ENCODE measurements around the gene EFCAB12.
"Not testable (repeated sequence)": the region's sequence is repeated elsewhere in the genome, so short reads cannot be mapped to it uniquely, and the experiment has no call there.

EFCAB12 gene

DNA sequence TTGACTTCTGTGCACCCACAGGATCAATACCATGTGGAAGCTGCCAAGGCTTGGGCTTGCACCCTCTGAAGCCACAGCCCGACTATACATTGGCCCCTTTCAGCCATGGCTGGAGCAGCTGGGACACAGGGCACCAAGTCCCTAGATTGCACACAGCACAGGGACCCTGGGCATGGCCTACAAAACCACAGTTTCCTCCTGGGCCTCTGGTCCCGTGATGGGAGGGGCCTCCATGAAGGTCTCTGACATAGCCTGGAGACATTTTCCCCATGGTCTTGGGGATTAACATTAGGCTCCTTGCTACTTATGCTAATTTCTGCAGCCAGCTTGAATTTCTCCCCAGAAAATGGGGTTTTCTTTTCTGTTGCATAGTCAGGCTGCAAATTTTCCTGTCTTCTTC lies 63.6 kb downstream of the EFCAB12 start:
- DNase-seq: not testable (repeated sequence)

- DNase-seq: not testable (repeated sequence)
These were observed 65.1 kb downstream of the EFCAB12 start for GRCh38 chr3:129363356-129363755.

- no peak for DNase-seq
These were observed 67.6 kb downstream of the EFCAB12 start for GRCh38 chr3:129360705-129361460.

DNA sequence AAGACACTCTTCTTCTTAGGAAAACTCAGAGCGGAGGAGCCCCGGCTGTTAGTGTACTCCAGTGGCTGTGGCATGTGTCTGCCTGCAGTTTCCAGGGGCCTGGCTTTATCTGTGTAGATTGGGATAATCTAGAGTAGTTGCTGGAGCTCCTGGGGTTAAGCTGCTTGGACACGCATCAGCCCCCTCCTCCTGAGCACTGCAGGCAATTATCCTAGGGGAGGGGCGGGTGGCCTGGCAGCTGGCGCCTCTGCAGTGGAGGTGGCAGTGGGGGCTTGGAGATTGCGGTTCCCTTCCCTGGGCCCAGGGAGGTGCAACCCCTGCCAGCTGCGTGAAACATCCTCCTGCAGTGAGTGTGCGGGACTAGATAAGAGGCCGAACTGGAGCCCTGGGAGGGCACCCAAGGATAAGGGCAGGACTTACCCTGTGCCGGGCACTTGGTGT lies 68.2 kb downstream of the EFCAB12 start:
- no peak for DNase-seq

DNA sequence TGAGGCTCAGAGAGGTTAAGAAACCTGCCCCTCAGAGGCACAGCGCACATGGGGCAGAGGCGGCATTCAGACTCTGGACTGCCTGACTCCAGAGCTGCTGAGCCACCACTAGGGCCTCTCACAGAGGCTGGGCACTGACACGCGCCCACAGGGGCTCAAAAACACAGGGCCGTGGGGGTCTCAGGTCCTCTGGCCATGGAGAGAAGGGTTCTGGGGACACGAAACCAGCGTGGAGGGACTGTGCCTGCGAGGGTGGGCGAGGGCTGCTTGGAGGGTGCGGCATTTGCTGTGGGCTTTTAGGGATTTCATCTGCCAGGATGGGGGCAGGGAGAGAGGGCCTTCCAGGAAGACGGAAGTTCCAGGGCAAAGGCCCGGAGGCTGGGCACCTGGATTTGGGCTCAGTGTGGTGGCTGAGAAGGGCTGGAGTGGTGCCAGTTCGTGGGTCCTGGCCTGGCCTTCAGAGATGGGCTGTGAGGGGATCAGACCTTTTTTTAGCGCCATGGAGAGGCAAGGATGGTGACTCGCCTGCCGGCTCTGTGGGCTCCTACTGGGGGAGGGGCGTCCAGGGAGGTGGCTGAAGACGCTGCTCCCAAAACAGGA lies 69.6 kb downstream of the EFCAB12 start:
- no peak for DNase-seq

DNA sequence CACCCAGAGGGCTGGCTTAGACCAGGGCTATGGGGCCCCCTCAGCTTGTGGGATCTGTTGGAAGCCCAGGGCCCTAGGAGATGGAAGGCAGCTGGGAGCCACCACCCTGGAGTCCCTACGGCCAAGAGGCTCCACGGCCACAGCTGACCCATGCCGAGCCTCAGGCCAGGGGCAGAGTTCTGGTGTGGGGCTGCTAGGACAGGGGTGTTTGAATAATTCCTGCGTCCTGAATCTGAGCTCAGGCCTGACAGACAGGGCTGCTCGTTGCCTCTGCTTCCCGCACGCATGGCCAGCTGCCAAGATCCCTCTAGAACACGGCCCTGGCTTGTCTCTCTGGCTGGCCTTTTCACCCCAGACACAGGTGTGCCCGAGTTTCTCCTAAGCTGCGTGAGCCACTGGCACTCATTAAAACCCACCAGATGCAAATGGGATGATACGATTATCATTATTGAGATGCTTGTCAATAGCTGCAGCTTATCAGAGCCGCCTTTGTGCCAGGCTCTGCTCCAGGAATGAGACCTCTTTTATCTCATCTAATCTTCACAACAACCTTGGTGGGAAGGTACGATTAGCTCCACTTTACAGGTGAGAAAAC lies 70.2 kb downstream of the EFCAB12 start:
- no peak for DNase-seq

- DNase-seq: no peak
These were observed 70.8 kb downstream of the EFCAB12 start for GRCh38 chr3:129357616-129358015.

- DNase-seq: no peak
These were observed 71.5 kb downstream of the EFCAB12 start for GRCh38 chr3:129356756-129357425.

- DNase-seq: no peak
These were observed 74.9 kb downstream of the EFCAB12 start for GRCh38 chr3:129353589-129353941.

DNA sequence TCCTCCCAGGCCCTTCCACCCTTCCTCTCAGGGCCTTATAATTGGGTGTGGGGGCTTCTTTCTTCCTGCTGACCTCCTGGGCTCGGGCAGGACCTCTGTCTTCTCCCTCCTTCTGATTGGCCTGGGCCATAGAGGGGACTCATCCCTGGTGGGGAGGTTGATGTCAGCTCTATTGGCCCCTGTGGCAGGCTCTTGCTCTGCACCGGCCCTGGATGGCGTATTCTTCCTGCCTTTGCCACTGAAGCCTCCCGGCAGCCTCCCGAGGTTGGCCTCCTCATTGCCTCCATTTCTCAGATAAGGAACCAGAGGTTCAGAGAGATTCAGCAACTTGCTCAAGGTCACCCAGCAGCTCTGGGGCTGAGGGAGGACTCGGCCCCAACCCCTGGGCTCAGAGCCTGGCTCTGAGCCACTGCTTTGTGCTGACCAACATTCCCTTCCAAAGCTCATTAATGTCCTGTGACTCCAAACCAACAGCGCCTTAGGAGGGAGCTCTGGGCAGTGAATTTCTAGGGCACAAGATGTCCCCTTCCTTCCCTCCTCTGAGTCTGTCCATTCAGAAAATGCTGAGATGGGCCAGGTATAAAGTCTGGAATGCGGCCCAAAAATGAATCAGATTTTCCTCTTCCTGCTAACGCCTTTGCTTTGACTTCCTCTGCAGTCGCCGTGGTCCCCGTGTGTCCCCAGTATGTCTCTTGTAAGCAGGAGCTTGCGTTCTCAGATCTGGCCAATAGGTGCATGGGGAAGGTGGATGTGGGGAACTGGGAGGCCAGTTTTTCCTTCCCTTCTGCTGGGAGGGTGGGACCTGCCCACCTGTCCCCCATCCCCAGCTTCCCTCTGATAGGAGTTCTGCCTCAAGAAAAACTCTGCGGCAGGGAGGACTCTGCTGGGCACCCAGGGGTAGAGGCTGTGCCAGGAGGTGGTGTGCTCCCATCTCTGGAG lies 75.5 kb downstream of the EFCAB12 start:
- DNase-seq: no peak

- no peak for DNase-seq
These were observed 76.4 kb downstream of the EFCAB12 start for GRCh38 chr3:129352045-129352444.

Data from NCI-H1694 treated with DMSO at 0.1 percent for 48 hours (cell line).